Activated CD8-positive, alpha-beta T cell treated with anti-CD3 and anti-CD28 coated beads for 36 hours (primary cell): ENCODE data around the gene UBXN11. TPM values are rescaled to one million over a fixed set of nuclear protein-coding genes. Genes with fewer than 3 reads are reported as not detected.
A peak's percentile ranks its signal among the peaks of the same experiment; 100 is the strongest.

Source experiments
- ATAC-seq: fragments of 200-7000 bp; cut with Tn5 transposase; one replicate; pipeline ENCODE4 v1.10.0; 2021; ENCODE audit warnings: mild to moderate bottlenecking, moderate library complexity
- CTCF ChIA-PET: fragments of 350-600 bp; sonication (Branson Sonifier 250); formaldehyde crosslinking; loops from one replicate; lab custom pipeline; 2021; ENCODE audit warnings: antibody characterized with exemption; lab: Charles Lee
- POLR2A ChIA-PET: fragments of 350-600 bp; sonication (Branson Sonifier 250); formaldehyde crosslinking; loops from one replicate; lab custom pipeline; 2021; ENCODE audit warnings: antibody characterized with exemption; lab: Charles Lee
- DNase-seq: peaks from one replicate; pipeline ENCODE4 v3.0.0-alpha.2; 2020
- H3K27ac Mint-ChIP-seq: one replicate; pipeline ENCODE4 v1.8.0; 2021; ENCODE audit warnings: mild to moderate bottlenecking, mixed read lengths
- H3K27me3 Mint-ChIP-seq: one replicate; pipeline ENCODE4 v1.8.0; 2021; ENCODE audit warnings: mixed read lengths
- H3K36me3 Mint-ChIP-seq: one replicate; pipeline ENCODE4 v1.8.0; 2021; ENCODE audit warnings: low read depth, mixed read lengths
- H3K4me1 Mint-ChIP-seq: one replicate; pipeline ENCODE4 v1.8.0; 2021; ENCODE audit warnings: low read depth, mixed read lengths
- H3K4me3 Mint-ChIP-seq: one replicate; pipeline ENCODE4 v1.8.0; 2021; ENCODE audit warnings: mild to moderate bottlenecking, moderate library complexity, mixed read lengths
- H3K9me3 Mint-ChIP-seq: one replicate; pipeline ENCODE4 v1.8.0; 2021; ENCODE audit warnings: mixed read lengths
- intact Hi-C: fragments of 100-400 bp; cut with micrococcal nuclease; formaldehyde crosslinking; loops from one replicate; pipeline ENCODE4 v1.10.0; 2022
- total RNA-seq, 2 experiments: library from RNA; stranded (reverse); gene quantifications; one replicate each; pipeline ENCODE4 v1.2.3, GENCODE V29; 2021
- TF ChIP-seq, protein P1 (sequence below): fragments of 200-600 bp; IDR thresholded peaks from one replicate; pipeline ENCODE4 v1.8.0; 2022; ENCODE audit warnings: antibody characterized with exemption, mild to moderate bottlenecking

Gene UBXN11
- total RNA-seq, 2 experiments from 2014 or later = 24.9 to 26.0 TPM

DNA sequence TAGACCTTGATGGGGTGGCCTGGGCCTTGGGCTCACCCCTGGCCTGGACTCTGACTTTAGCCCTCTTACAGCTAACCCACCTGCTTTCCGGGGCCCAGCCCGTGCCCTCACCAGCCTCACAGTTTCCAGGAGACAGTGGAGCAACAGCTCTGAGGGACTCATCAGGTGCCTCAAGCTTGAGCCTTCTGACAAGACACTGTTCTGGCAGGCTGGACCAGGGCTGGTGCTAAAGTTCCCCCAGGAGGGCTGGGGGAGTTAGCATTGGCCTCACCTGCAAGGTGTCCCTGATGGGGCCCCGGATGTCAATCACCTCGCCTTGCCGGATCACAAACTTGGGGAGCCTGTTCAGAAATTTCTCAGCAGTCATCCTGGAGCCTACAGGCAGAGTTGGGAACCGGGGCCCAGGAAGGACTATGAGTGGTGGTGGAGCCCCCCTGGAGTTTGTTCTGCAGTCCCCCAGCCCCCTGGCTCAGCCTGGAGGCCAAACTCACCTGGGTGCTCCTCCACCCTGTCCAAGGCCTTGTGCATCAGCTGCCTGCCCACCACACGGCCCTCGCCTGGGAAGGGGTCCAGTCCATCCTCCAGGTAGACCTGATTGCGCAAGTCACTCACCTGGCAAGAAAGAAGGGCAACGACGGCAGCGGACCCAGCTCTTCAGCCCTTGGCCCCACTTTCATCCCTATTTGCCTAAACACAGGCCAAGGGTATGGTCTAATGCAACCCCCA lies 22.4 kb downstream of the UBXN11 start:
- CTCF ChIA-PET = interaction anchor here (0.9 to 10.4 kb wide), 12 partner anchors 8 to 133 kb away, joined by 3 to 227 read pairs (median 13); partner anchors contain the start of genes CD52, CEP85, CRYBG2 and UBXN11
- peaks cover 65% of the 10 kb centered on the region for H3K36me3 Mint-ChIP-seq

GRCh38 chr1:26283279-26283853 lies 23.1 kb downstream of the UBXN11 start:
- no peak for ATAC-seq
- ChIA-PET POLR2A (interaction anchor here (0.5 to 19.5 kb wide), 4 partner anchors 16 to 76 kb away, joined by 3 to 284 read pairs (median 12); partner anchors contain the start of gene CD52), CTCF (interaction anchor here (1.0 to 10.4 kb wide), 4 partner anchors 7 to 108 kb away, joined by 3 to 227 read pairs (median 47); partner anchors contain the start of gene CD52)
- no peak for DNase-seq
- Mint-ChIP-seq H3K9me3 (no peaks in the 10 kb centered on the region), H3K4me1 (peaks cover 82% of the 10 kb centered on the region), H3K4me3 (peak overlapping the region; percentile 88), H3K36me3 (peaks cover 69% of the 10 kb centered on the region), H3K27ac (peak overlapping the region; percentile 99), H3K27me3 (no peaks in the 10 kb centered on the region)
- TF ChIP-seq, protein P1, sequence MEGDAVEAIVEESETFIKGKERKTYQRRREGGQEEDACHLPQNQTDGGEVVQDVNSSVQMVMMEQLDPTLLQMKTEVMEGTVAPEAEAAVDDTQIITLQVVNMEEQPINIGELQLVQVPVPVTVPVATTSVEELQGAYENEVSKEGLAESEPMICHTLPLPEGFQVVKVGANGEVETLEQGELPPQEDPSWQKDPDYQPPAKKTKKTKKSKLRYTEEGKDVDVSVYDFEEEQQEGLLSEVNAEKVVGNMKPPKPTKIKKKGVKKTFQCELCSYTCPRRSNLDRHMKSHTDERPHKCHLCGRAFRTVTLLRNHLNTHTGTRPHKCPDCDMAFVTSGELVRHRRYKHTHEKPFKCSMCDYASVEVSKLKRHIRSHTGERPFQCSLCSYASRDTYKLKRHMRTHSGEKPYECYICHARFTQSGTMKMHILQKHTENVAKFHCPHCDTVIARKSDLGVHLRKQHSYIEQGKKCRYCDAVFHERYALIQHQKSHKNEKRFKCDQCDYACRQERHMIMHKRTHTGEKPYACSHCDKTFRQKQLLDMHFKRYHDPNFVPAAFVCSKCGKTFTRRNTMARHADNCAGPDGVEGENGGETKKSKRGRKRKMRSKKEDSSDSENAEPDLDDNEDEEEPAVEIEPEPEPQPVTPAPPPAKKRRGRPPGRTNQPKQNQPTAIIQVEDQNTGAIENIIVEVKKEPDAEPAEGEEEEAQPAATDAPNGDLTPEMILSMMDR = no peak
- intact Hi-C loops = no loop called here

More for the DNA sequence above, 22.4 kb downstream of the UBXN11 start:
- TF ChIP-seq, protein P1 = no peak
- Mint-ChIP-seq H3K9me3 (no peaks in the 10 kb centered on the region), H3K27me3 (no peaks in the 10 kb centered on the region), H3K4me3 (peak overlapping the region; percentile 88), H3K27ac (peak overlapping the region; percentile 99), H3K4me1 (peaks cover 82% of the 10 kb centered on the region)
- ATAC-seq = no peak
- POLR2A ChIA-PET = interaction anchor here (1.2 to 19.5 kb wide), 7 partner anchors 7 to 53 kb away, joined by 3 to 284 read pairs (median 21); partner anchors contain the start of genes CD52, SH3BGRL3 and UBXN11
- intact Hi-C loops = no loop called here
- peak; percentile 34 for DNase-seq

DNA sequence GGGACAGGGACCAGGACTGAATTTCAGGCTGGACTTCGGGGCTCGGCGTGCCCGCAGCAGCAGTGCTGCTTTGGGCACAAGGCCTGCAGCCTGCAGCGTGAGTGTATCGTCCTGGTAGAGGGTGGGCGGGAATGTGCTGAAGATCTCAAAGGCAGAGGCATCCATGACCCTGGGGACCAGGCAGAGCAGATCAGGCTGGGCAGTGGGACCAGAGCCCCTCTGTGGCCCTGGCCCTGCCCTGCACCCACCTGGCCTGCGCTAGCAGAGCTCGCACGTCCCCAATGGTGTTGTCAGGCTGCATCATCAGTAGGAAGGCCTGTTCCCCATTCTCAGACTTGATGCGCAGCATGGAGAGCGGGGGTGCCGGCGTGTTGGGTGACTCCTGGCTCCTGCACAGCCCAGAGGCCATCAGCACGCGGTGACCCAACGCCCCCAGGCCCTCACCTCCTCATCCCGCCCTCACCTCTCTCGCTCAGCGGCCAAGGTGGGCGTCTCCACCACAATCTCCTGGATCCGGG lies 24.0 kb downstream of the UBXN11 start:
- peak overlapping the region; percentile 88 for H3K4me3 Mint-ChIP-seq
- peaks cover 77% of the 10 kb centered on the region for H3K36me3 Mint-ChIP-seq
- CTCF ChIA-PET = interaction anchor here (1.0 to 8.9 kb wide), 2 partner anchors 39 to 109 kb away, joined by 3 to 282 read pairs; partner anchors contain the start of gene CD52
- peaks cover 82% of the 10 kb centered on the region for H3K4me1 Mint-ChIP-seq
- DNase-seq (peak; percentile 15), ATAC-seq (no peak)
- intact Hi-C loops = no loop called here
- H3K27ac Mint-ChIP-seq = peak overlapping the region; percentile 99
- no peaks in the 10 kb centered on the region for H3K27me3 Mint-ChIP-seq
- TF ChIP-seq, protein P1 = no peak
- no peaks in the 10 kb centered on the region for H3K9me3 Mint-ChIP-seq
- POLR2A ChIA-PET = interaction anchor here (1.2 to 19.5 kb wide), 3 partner anchors 17 to 36 kb away, joined by 3 to 284 read pairs (median 21); partner anchors contain the start of gene CD52

- peak; percentile 18 for DNase-seq
- H3K9me3 Mint-ChIP-seq = no peaks in the 10 kb centered on the region
- H3K4me1 Mint-ChIP-seq = peaks cover 82% of the 10 kb centered on the region
- intact Hi-C loops = no loop called here
- no peak for ATAC-seq
- H3K27ac Mint-ChIP-seq = peak overlapping the region; percentile 99
- POLR2A ChIA-PET = interaction anchor here (1.1 to 19.5 kb wide), 2 partner anchors 9 to 36 kb away, joined by 3 to 284 read pairs; partner anchors contain the start of gene CD52
- no peaks in the 10 kb centered on the region for H3K27me3 Mint-ChIP-seq
- CTCF ChIA-PET = interaction anchor here (8.9 kb wide), 1 partner anchor 39 kb away, joined by 282 read pairs; the partner anchor contains the start of gene CD52
- peak overlapping the region; percentile 88 for H3K4me3 Mint-ChIP-seq
- peaks cover 82% of the 10 kb centered on the region for H3K36me3 Mint-ChIP-seq
- TF ChIP-seq, protein P1 = no peak
These were observed 24.5 kb downstream of the UBXN11 start for GRCh38 chr1:26281971-26282370.
